HEK293 (cell line): ENCODE data around the gene DCLK1.

Experiments
- CTCF ChIA-PET: fragments of 350-600 bp; formaldehyde crosslinking; extraction: SDS; loops from one replicate; lab custom pipeline; 2021; ENCODE audit warnings: antibody characterized with exemption; lab: Yijun Ruan, JAX
- POLR2A ChIA-PET: fragments of 300-600 bp; formaldehyde crosslinking; extraction: SDS; loops from one replicate; lab custom pipeline; 2020; ENCODE audit warnings: antibody characterized with exemption, inconsistent platforms; lab: Yijun Ruan, JAX
- H3K27ac ChIP-seq: fragments of 200-500 bp; sonication (Bioruptor generic); 2 replicates; pipeline ENCODE4 v1.5.1; 2014; ENCODE audit warnings: low read depth, low read length, control low read depth, inconsistent platforms; ENCODE audit errors: extremely low read depth
- H3K36me3 ChIP-seq, 2 experiments: fragments of 200-500 bp in 1 of 2; sonication (Bioruptor generic) in 1 of 2; 1 replicate in 1 of 2; 2 replicates in 1 of 2; pipeline ENCODE4 v1.5.1; 2014 to 2017; ENCODE audit warnings: inconsistent platforms in 2 of 2, low read length in 2 of 2; ENCODE audit not compliant: control insufficient read depth in 2 of 2, insufficient read depth in 1 of 2
- H3K4me1 ChIP-seq: fragments of 200-500 bp; sonication (Bioruptor generic); 2 replicates; pipeline ENCODE4 v1.5.1; 2014; ENCODE audit warnings: mild to moderate bottlenecking, low read length, inconsistent platforms; ENCODE audit not compliant: control insufficient read depth, insufficient read depth
- H3K4me3 ChIP-seq: 2 replicates; pipeline ENCODE4 v1.5.1; 2011; ENCODE audit warnings: low read depth, mild to moderate bottlenecking, control low read depth, low read length, moderate library complexity
- H3K9me3 ChIP-seq: fragments of 200-500 bp; sonication (Bioruptor generic); 2 replicates; pipeline ENCODE4 v1.5.1; 2014; ENCODE audit warnings: low read depth, low read length, inconsistent platforms; ENCODE audit not compliant: control insufficient read depth, insufficient read depth
- EGR2 ChIP-seq: fragments of 450-650 bp; formaldehyde crosslinking; IDR thresholded peaks from 2 replicates; pipeline ENCODE4 v1.5.1; 2016; ENCODE audit warnings: low read depth, missing biosample characterization, missing genetic modification characterization
- GFI1B ChIP-seq: fragments of 450-650 bp; formaldehyde crosslinking; IDR thresholded peaks from 2 replicates; pipeline ENCODE4 v1.5.1; 2016; ENCODE audit warnings: missing biosample characterization, missing genetic modification characterization
- KLF1 ChIP-seq: fragments of 450-650 bp; formaldehyde crosslinking; IDR thresholded peaks from 2 replicates; pipeline ENCODE4 v1.5.1; 2016; ENCODE audit warnings: missing biosample characterization, missing genetic modification characterization
- PBX3 ChIP-seq: sonication (generic); formaldehyde crosslinking; IDR thresholded peaks from 2 replicates; pipeline ENCODE4 v1.8.1; 2022; ENCODE audit warnings: mild to moderate bottlenecking, moderate library complexity, missing genetic modification reagents
- TSHZ1 ChIP-seq: fragments of 450-650 bp; formaldehyde crosslinking; IDR thresholded peaks from 2 replicates; pipeline ENCODE4 v1.5.1; 2016; ENCODE audit warnings: missing biosample characterization, missing genetic modification characterization, borderline replicate concordance
- ZBTB26 ChIP-seq: fragments of 450-650 bp; formaldehyde crosslinking; optimal IDR thresholded peaks from 2 replicates; pipeline ENCODE3; 2016; ENCODE audit warnings: missing biosample characterization, mild to moderate bottlenecking, missing genetic modification characterization
- ZBTB48 ChIP-seq: fragments of 450-650 bp; formaldehyde crosslinking; IDR thresholded peaks from 2 replicates; pipeline ENCODE4 v1.5.1; 2016; ENCODE audit warnings: missing biosample characterization, missing genetic modification characterization
- ZNF114 ChIP-seq: fragments of 450-650 bp; formaldehyde crosslinking; IDR thresholded peaks from 2 replicates; pipeline ENCODE4 v1.5.0; 2017; ENCODE audit warnings: missing biosample characterization, missing genetic modification characterization
- ZNF221 ChIP-seq: fragments of 450-650 bp; formaldehyde crosslinking; IDR thresholded peaks from 2 replicates; pipeline ENCODE4 v1.5.1; 2017; ENCODE audit warnings: missing biosample characterization, missing genetic modification characterization, borderline replicate concordance
- ZNF26 ChIP-seq: fragments of 450-650 bp; formaldehyde crosslinking; IDR thresholded peaks from 2 replicates; pipeline ENCODE4 v1.5.1; 2016; ENCODE audit warnings: missing biosample characterization, missing genetic modification characterization
- ZNF518A ChIP-seq: fragments of 450-650 bp; formaldehyde crosslinking; conservative IDR thresholded peaks from 2 replicates; pipeline ENCODE4 v1.5.1; 2016; ENCODE audit warnings: low read depth, missing biosample characterization, missing genetic modification characterization
- ZNF548 ChIP-seq: fragments of 450-650 bp; formaldehyde crosslinking; IDR thresholded peaks from 2 replicates; pipeline ENCODE4 v1.5.1; 2016; ENCODE audit warnings: missing biosample characterization, missing genetic modification characterization
- ZNF629 ChIP-seq: fragments of 450-650 bp; formaldehyde crosslinking; IDR thresholded peaks from 2 replicates; pipeline ENCODE4 v1.5.1; 2017; ENCODE audit warnings: missing biosample characterization, missing genetic modification characterization
- ZSCAN5A ChIP-seq: fragments of 450-650 bp; formaldehyde crosslinking; IDR thresholded peaks from 2 replicates; pipeline ENCODE4 v1.5.1; 2016; ENCODE audit warnings: missing biosample characterization, missing genetic modification characterization

Gene DCLK1

GRCh38 chr13:35843272-35843671, 287.9 kb downstream of the DCLK1 start:
- Histone ChIP-seq H3K36me3 (no peaks in the 10 kb centered on the region), H3K27ac (no peak overlapping the region), H3K4me1 (no peaks in the 10 kb centered on the region), H3K9me3 (no peaks in the 10 kb centered on the region), H3K4me3 (no peak overlapping the region)
- CTCF ChIA-PET = interaction anchor here (1.5 kb wide), 1 partner anchor 16 kb away, joined by 3 read pairs; no protein-coding TSS in a partner anchor
- no peak for TF ChIP-seq ZSCAN5A (tag by site-specific recombination)
- no peak for TF ChIP-seq ZNF518A
- no peak for TF ChIP-seq ZNF26 (tag by site-specific recombination)
- no peak for TF ChIP-seq ZNF221 (tag by site-specific recombination)
- POLR2A ChIA-PET = no interaction called here

GRCh38 chr13:35841060-35841521, 290.1 kb downstream of the DCLK1 start:
- TF ChIP-seq ZNF26 (tag by site-specific recombination) (no peak), ZBTB48 (tag by site-specific recombination) (no peak), ZNF114 (tag by site-specific recombination) (no peak), KLF1 (no peak), PBX3 (CRISPR knock-in tag) (no peak), ZNF548 (no peak), ZBTB26 (tag by site-specific recombination) (no peak), GFI1B (tag by site-specific recombination) (no peak), TSHZ1 (no peak), ZNF629 (tag by site-specific recombination) (no peak), EGR2 (tag by site-specific recombination) (no peak)

More at GRCh38 chr13:35841060-35841521, 290.1 kb downstream of the DCLK1 start:
- no peak overlapping the region for H3K4me3 ChIP-seq
- H3K4me1 ChIP-seq = no peaks in the 10 kb centered on the region
- ChIA-PET CTCF (interaction anchor here (0.6 to 0.7 kb wide), 3 partner anchors 51 to 1904 kb away, joined by 3 read pairs; no protein-coding TSS in a partner anchor), POLR2A (no interaction called here)
- H3K9me3 ChIP-seq = no peaks in the 10 kb centered on the region
- no peaks in the 10 kb centered on the region for H3K36me3 ChIP-seq
- no peak overlapping the region for H3K27ac ChIP-seq
